Stimulated activated CD8-positive, alpha-beta memory T cell treated with anti-CD3 and anti-CD28 coated beads, Interleukin-4, amount 100 ng/mL, for 1 hour (primary cell): ENCODE data around the gene PDC.
"Not testable (repeated sequence)": the region's sequence is repeated elsewhere in the genome, so short reads cannot be mapped to it uniquely, and the experiment has no call there.

Source experiments
- DNase-seq, 2 donors: peaks; one replicate each; pipeline ENCODE4 v3.0.0-alpha.2; 2020; ENCODE audit warnings: low read depth in 2 of 2, low spot score in 1 of 2

Gene PDC

GRCh38 chr1:186465946-186466345, 5.0 kb upstream of the PDC start:
- no peak for DNase-seq

- DNase-seq: not testable (repeated sequence)
Observed at GRCh38 chr1:186465491-186465890, 4.6 kb upstream of the PDC start.

DNA sequence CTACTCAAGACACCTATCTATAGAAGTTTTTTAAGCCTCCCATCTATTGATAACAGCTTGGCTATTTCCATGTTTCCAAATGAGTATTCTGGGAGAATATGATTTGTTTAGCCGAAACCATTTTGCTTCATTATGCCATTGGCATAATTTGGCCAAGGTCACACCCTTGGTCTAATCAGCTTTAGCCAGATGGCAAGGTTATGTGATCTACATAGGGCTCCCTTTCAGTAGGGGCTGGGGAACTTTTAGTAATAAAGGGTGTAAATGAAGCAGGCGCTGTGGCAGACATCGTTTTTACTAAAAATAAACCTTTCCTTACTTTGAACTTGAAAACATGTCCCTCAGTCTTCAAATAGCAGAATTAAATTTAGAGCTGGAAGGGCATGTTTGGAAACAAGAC, 3.0 kb upstream of the PDC start:
- DNase-seq: no peak

GRCh38 chr1:186463511-186463910, 2.6 kb upstream of the PDC start:
- no peak for DNase-seq

GRCh38 chr1:186459161-186459560, 1.8 kb downstream of the PDC start:
- DNase-seq: not testable (repeated sequence)

DNA sequence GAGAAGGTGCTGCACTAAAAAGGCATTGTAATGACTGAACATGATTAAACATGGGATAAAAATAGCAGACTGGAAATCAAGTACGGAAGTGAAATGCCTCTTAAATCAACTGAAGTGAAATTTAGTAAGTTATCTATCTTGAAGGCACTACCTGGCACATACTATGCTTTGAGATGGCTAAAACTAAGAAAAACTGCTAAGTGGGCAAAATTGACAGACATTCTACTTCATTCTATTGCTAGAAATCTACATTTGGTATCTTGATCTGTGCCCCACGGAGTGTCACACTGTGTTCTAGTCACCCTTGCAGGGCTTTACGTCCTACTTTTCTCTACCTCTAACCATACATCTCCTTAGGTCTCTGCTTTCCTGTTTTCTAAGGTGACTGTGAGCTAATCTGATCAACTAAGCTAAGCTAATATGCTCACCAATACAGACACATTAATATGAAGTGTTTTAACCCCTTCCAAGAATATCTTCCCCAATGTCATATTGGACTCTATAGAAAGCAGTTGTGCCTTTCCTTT, 4.1 kb downstream of the PDC start:
- DNase-seq: no peak

DNA sequence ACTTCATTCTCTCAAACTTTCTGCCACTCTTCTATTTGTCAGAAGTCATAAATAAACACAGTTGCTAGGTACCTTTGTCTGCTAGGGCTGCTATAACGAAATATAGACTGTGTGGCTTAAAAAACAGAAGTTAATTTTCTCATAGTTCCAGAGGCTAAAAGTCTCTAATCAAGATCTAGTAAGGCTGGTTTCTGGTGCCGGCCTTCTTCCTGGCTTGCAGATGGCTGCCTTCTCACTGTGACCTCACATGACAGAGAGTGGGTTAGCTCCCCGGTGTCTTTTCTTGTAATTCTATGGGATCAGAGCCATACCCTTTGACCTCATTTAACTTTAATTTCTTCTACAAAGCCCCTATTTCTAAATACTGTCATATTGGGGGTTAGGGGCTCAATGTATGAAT, 5.9 kb downstream of the PDC start:
- no peak for DNase-seq

DNA sequence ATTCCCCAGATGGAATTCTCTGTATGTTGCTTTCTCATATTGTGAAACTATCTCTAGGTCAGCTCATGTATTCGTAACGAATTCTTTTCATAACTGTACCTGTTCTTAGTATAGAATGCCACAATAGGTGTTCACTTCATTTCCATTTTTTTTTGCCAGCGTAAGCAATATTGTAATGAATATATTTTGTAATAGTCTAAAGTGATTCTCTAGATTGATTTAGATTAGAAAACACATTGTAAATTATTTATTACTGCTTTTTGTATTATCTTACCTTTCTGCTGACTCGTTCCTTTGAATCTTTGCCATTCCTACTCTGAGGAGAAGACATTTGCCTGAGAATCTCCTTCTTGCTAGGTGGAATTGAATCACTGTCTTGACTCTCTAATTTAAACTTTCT, 14.8 kb downstream of the PDC start:
- DNase-seq: no peak

DNA sequence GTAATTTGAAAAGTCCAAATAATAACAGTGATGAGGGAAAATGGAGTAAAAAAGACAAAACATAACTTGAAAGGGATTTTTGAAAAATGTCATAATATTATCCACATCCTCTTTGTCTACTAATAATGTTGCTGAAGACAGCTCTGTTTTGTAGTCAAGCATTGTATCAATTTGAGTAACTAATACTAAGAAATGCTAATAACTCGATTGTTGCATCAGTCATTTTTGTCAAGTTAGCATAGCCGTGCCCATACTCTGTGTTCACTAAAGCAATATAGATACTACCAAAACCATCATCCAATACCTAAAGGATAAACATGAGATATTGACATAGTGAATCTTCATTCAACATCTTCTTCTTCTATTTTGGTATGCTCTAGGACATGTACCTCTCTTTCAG, 17.3 kb downstream of the PDC start:
- no peak for DNase-seq

DNA sequence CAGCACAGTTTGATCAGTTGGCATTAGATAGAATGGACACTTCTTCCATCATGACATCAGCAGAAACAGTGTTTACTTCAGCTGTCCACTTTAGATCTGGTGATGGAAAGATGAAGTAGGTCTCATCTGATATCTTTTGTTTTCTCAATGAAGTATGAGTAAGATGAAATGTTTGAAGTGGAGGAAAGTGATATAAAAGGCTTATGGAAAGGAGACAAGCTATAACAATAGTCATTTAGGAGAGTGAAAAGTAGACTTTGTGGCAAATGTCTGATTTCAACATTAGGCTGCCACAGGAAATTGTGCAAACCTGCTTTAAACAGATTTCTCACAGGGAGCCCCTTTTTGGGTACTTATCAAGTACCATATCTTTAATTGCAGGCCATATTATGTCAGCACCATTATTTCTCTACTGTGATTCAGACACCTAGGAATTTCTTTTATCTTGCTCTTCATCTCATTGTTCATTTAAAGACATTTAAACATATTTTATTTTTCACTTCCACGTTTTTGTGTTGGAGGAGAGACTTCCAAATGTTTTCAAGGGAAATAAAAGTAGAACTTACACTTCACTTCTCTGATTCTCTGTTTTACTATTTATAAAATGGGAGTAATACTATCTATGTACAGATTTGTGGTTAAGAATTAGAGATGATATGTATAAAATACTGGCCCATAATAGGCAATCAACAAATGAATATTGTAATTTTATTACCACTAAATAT, 18.1 kb downstream of the PDC start:
- no peak for DNase-seq

DNA sequence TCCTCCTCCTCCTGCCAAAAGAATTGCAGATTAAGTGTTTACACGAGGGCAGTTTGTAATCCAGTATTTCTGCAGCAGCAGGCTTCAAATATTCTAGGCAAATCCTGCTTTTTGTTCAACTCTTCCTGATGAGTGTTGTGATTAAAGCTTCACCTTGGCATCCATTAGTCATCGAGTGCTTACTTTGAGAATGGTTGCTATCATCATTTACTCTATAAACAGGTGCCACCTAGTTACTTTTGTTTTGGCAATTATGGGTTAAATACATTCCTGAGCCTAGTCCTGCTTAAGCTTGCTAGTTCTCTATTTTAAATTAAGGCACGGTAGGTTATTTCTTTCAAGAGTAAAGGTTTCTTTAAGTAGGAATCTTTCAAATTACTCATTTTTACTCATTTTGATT, 20.3 kb downstream of the PDC start:
- no peak for DNase-seq

DNA sequence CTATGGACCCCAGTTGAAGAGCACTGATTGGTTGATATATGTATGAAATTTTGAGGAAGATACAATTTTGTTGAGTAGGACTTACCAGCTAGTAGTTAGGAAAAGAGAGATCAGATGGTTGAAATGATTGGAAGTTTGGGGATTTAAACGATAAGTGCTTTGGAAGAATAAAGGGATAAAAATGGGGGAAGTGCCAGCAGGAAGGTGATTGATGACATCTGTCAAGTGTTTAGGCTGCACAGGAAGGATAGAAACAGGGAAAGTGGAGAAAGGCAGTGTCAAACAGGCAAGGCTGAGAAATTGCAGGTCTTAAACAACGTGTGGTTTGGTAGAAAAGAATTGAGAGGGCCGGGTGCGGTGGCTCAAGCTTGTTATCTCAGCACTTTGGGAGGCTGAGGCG, 22.3 kb downstream of the PDC start:
- no peak for DNase-seq

GRCh38 chr1:186435336-186435735, 25.6 kb downstream of the PDC start:
- DNase-seq: no peak

GRCh38 chr1:186429017-186429416, 31.9 kb downstream of the PDC start:
- no peak for DNase-seq

DNA sequence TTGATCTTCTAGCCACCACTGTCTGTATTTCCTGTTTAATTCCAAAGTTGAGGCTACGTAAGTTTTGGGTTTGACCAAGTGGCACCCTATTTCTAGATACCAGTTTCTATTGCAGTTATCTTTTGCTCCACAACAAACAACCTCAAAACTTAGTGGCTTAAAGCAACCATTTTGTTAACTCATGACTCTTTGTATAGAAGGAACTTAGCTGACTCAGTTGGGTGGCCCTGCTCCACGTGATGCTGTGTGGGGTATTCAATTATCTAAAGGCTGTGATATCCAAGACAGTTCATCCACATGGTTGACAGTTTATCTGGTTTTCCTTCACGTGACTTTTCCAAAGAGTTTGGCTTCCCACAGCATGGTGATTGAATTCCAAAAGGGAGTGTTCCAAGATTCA, 34.8 kb downstream of the PDC start:
- no peak for DNase-seq

- no peak for DNase-seq
Observed at GRCh38 chr1:186424539-186424938, 36.4 kb downstream of the PDC start.

DNA sequence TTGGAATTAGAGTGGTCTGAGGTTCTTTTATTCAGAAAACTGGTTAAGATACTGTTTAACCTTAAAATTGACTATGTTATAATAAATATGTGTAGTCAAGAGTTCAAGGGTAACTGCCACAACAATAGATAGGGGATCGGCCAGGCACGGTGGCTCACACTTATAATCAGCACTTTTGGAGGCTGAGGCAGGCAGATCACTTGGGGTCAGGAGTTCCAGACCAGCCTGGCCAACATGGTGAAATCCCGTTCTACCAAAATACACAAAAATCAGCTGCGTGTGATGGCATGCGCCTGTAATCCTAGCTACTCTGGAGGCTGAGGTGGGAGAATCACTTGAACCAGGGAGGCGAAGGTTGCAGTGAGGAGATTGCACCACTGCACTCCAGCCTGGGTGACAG, 39.5 kb downstream of the PDC start:
- no peak for DNase-seq

GRCh38 chr1:186420923-186421322, 40.0 kb downstream of the PDC start:
- no peak for DNase-seq

DNA sequence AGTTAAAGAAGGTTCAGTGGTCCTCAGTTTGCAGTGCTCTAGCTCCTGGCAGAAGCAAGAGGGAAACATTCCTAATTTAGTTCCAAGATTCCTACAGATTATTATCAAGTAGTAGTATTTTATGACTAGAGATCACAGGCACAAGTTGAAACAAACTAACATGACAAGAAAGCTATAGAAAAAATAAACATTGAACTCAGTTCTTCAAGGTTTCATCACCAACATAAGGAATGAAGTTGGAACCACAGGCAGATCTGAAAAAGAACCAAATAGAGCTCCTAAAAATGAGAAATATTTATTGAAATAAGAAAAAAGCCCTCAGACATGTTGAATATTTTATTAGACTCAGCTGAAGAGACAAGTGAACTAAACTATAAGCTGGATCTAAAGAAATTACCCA, 40.6 kb downstream of the PDC start:
- no peak for DNase-seq

GRCh38 chr1:186418503-186418902, 42.4 kb downstream of the PDC start:
- DNase-seq: no peak

DNA sequence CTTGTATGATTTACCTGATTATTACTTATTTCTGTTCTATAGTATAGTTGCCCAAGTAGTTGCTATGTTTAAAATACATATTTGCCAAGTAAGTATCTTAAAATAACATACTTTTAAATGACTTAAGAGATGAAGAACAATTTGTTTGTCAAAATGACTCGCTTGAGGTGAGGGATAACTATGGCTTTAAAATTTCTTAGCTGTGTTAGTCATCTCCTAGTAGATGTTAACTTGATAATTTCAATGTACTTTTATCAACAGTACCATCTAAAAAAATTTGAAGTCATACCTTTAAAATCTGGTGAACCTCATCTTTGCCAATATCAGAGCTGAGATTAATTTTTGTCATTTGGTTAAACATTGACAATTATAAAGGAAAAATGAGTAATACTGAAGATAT, 47.6 kb downstream of the PDC start:
- DNase-seq: no peak

- no peak for DNase-seq
Observed at GRCh38 chr1:186409091-186409490, 51.8 kb downstream of the PDC start.

- DNase-seq: no peak
Observed at GRCh38 chr1:186404454-186405051, 56.4 kb downstream of the PDC start.
